K562 (cell line): ENCODE results near the gene ANTKMT. TPM values are rescaled to one million over a fixed set of nuclear protein-coding genes. Genes with fewer than 3 reads are reported as not detected.

Experiments
- CBFB ChIP-seq: sonication (generic); formaldehyde crosslinking; IDR thresholded peaks from 2 replicates; pipeline ENCODE4 v1.4.0; 2020; ENCODE audit warnings: mild to moderate bottlenecking, missing genetic modification reagents
- CEBPB ChIP-seq: fragments of 450-650 bp; IDR thresholded peaks from 2 replicates; pipeline ENCODE4 v1.6.1; 2016; ENCODE audit warnings: missing genetic modification characterization, missing compliant biosample characterization
- FIP1L1 ChIP-seq: fragments of 200-400 bp; formaldehyde crosslinking; IDR thresholded peaks from 2 replicates; pipeline ENCODE4 v1.6.1; 2018; ENCODE audit warnings: mild to moderate bottlenecking, low read depth, low read length; ENCODE audit not compliant: poor library complexity, severe bottlenecking
- FOXK1 ChIP-seq: sonication (generic); formaldehyde crosslinking; IDR thresholded peaks from 2 replicates; pipeline ENCODE4 v1.8.0; 2022; ENCODE audit warnings: missing genetic modification reagents, mild to moderate bottlenecking, borderline replicate concordance
- HMG20B ChIP-seq: fragments of 250-450 bp; sonication (Bioruptor Pico); IDR thresholded peaks from 2 replicates; pipeline ENCODE4 v1.5.0; 2021; ENCODE audit warnings: mild to moderate bottlenecking
- NEUROD1 ChIP-seq: fragments of 150-350 bp; IDR thresholded peaks from 2 replicates; pipeline ENCODE4 v1.6.1; 2014; ENCODE audit warnings: borderline replicate concordance, low read length, low read depth; ENCODE audit not compliant: partially characterized antibody
- POLR2AphosphoS5 ChIP-seq: IDR thresholded peaks from 2 replicates; pipeline ENCODE4 v1.6.1; 2011; ENCODE audit warnings: mild to moderate bottlenecking, low read depth, low read length, moderate library complexity; ENCODE audit not compliant: control insufficient read depth, insufficient read depth
- TAF15 ChIP-seq: fragments of 200-400 bp; formaldehyde crosslinking; IDR thresholded peaks from 2 replicates; pipeline ENCODE4 v1.6.1; 2017; ENCODE audit warnings: mild to moderate bottlenecking, low read depth, low read length, moderate library complexity
- TCF7 ChIP-seq: sonication (generic); IDR thresholded peaks from 2 replicates; pipeline ENCODE4 v1.6.1; 2016; ENCODE audit warnings: antibody characterized with exemption, borderline replicate concordance
- U2AF1 ChIP-seq: fragments of 200-400 bp; formaldehyde crosslinking; optimal IDR thresholded peaks from 2 replicates; pipeline ENCODE3; 2017; ENCODE audit warnings: mild to moderate bottlenecking, low read depth, low read length, moderate library complexity
- ZC3H8 ChIP-seq: fragments of 450-650 bp; IDR thresholded peaks from 2 replicates; pipeline ENCODE4 v1.6.1; 2017
- polyA plus RNA-seq, 8 experiments: library from polyadenylated mRNA; depleted of rRNA in 4 of 8; stranded (reverse) in 5 of 8; unstranded in 3 of 8; fragments of >200 nt; fragmentation: Nextera tagmentation in 2 of 8; fragmentation: Illumina TruSeq in 1 of 8; extraction: Ambion mirVana in 2 of 8; extraction: Trizol in 1 of 8; gene quantifications; 2 replicates each; pipeline versions ENCODE4 v1.2.1 to v1.2.3, GENCODE V29; 2011 to 2014; ENCODE audit warnings: inconsistent platforms in 1 of 8, missing spikeins in 1 of 8
- total RNA-seq, 7 experiments: library from RNA; depleted of rRNA in 6 of 7; stranded (reverse); fragments of >200 nt in 6 of 7; fragmentation: Illumina TruSeq in 2 of 7; extraction: Trizol in 2 of 7; gene quantifications; 2 replicates each; pipeline versions ENCODE4 v1.2.1 to v1.2.3, GENCODE V29; 2011 to 2021; ENCODE audit warnings: low replicate concordance in 1 of 7
- TF ChIP-seq, protein P1 (sequence below), 2 experiments: IDR thresholded peaks; 2 replicates each; pipeline ENCODE4 v1.6.1; 2012; ENCODE audit warnings: improper control_type of control experiment in 2 of 2, low read depth in 2 of 2, low read length in 2 of 2, borderline replicate concordance in 1 of 2
- TF ChIP-seq, protein P2 (sequence below): sonication (generic); formaldehyde crosslinking; IDR thresholded peaks from 2 replicates; pipeline ENCODE4 v1.8.1; 2023; ENCODE audit warnings: mild to moderate bottlenecking, missing genetic modification reagents

The ANTKMT gene
- total and polyA plus RNA-seq, 9 of the 15 experiments (the other 6 are each of a cell fraction or from before 2014, with no cell fraction given): 0.58 to 217 (median 19.1) TPM

DNA sequence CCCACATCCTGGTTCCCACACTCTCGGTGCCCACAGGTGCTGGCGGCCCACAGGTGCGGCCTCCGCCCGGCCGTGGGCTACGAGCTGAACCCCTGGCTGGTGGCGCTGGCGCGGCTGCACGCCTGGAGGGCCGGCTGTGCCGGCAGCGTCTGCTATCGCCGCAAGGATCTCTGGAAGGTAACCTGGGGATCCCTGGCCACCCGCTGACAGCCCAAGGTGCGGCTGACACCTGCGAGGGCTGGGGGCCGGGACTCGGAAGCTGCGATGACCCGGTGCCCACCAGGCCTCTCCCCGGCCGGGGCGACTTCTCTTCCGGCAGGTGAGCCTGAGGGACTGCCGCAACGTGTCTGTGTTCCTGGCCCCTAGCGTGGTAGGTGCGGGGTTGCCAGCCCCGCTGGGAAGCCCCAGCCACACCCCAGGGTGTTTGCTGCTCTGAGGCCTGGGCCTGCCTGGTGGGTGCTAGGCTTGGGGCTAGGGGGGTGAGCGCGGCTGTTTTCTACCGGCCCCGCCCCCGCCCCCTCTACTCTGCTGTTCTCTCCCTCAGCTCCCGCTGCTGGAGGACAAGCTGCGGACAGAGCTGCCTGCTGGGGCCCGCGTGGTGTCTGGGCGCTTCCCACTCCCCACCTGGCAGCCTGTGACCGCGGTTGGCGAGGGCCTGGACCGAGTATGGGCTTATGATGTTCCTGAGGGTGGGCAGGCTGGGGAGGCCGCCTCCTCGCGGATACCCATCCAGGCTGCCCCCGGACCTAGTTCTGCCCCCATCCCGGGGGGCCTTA lies 1.0 kb downstream of the ANTKMT start (continued):
- TF ChIP-seq CEBPB (tag): no peak
- TF ChIP-seq ZC3H8: no peak
- TF ChIP-seq, protein P1, sequence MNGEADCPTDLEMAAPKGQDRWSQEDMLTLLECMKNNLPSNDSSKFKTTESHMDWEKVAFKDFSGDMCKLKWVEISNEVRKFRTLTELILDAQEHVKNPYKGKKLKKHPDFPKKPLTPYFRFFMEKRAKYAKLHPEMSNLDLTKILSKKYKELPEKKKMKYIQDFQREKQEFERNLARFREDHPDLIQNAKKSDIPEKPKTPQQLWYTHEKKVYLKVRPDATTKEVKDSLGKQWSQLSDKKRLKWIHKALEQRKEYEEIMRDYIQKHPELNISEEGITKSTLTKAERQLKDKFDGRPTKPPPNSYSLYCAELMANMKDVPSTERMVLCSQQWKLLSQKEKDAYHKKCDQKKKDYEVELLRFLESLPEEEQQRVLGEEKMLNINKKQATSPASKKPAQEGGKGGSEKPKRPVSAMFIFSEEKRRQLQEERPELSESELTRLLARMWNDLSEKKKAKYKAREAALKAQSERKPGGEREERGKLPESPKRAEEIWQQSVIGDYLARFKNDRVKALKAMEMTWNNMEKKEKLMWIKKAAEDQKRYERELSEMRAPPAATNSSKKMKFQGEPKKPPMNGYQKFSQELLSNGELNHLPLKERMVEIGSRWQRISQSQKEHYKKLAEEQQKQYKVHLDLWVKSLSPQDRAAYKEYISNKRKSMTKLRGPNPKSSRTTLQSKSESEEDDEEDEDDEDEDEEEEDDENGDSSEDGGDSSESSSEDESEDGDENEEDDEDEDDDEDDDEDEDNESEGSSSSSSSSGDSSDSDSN (IDR thresholded peaks at IDR 0.05; ENCODE audit: borderline replicate concordance in 1 of 2, low read depth in 2 of 2, low read length in 2 of 2): 0 out of 4 replicates have a peak, but pooled peaks of 1 of the 2 experiments have one; percentile 71
- TF ChIP-seq FIP1L1: peak; percentile 43
- TF ChIP-seq CBFB (CRISPR knock-in tag): no peak
- no peak for TF ChIP-seq TAF15
- TF ChIP-seq NEUROD1: no peak
- no peak for TF ChIP-seq HMG20B (CRISPR knock-in tag)
- TF ChIP-seq, protein P2, sequence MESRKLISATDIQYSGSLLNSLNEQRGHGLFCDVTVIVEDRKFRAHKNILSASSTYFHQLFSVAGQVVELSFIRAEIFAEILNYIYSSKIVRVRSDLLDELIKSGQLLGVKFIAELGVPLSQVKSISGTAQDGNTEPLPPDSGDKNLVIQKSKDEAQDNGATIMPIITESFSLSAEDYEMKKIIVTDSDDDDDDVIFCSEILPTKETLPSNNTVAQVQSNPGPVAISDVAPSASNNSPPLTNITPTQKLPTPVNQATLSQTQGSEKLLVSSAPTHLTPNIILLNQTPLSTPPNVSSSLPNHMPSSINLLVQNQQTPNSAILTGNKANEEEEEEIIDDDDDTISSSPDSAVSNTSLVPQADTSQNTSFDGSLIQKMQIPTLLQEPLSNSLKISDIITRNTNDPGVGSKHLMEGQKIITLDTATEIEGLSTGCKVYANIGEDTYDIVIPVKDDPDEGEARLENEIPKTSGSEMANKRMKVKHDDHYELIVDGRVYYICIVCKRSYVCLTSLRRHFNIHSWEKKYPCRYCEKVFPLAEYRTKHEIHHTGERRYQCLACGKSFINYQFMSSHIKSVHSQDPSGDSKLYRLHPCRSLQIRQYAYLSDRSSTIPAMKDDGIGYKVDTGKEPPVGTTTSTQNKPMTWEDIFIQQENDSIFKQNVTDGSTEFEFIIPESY (CRISPR knock-in tag): 0 out of 2 replicates have a peak, but pooled peaks have one; percentile 25
- TF ChIP-seq POLR2AphosphoS5: no peak
- TF ChIP-seq U2AF1: peak; percentile 77
- TF ChIP-seq FOXK1: 0 out of 2 replicates have a peak, but pooled peaks have one; percentile 25
- TF ChIP-seq TCF7: no peak
